GM12878 (cell line): ENCODE results near the gene SMPD1. TPM values are rescaled to one million over a fixed set of nuclear protein-coding genes. Genes with fewer than 3 reads are reported as not detected.

Source experiments
- ATAC-seq: fragments of 200-7000 bp; cut with Tn5 transposase; 3 replicates; pipeline ENCODE4 v1.9.1; 2020; ENCODE audit warnings: mild to moderate bottlenecking, moderate library complexity
- BruUV-seq: library from RNA; stranded (reverse); fragments of 400-500 nt; replicated peaks from 2 replicates; lab custom pipeline; 2021; lab: Mats Ljungman, UMichigan
- CTCF ChIA-PET: fragments of 300-600 bp; sonication (Branson Sonifier 250); formaldehyde crosslinking; extraction: SDS; loops from one replicate; lab custom pipeline; 2021; ENCODE audit warnings: inconsistent platforms; lab: Yijun Ruan, JAX
- POLR2A ChIA-PET: fragments of 350-600 bp; formaldehyde crosslinking; extraction: SDS; loops from one replicate; lab custom pipeline; 2021; ENCODE audit warnings: inconsistent platforms; lab: Charles Lee
- RAD21 ChIA-PET: fragments of 300-600 bp; sonication (Branson Sonifier 250); formaldehyde crosslinking; loops from one replicate; lab custom pipeline; 2023; ENCODE audit warnings: antibody characterized with exemption; ENCODE audit not compliant: unreplicated experiment; lab: Charles Lee
- SMC1A ChIA-PET: fragments of 300-600 bp; sonication (Branson Sonifier 250); formaldehyde crosslinking; loops from one replicate; lab custom pipeline; 2023; ENCODE audit not compliant: unreplicated experiment, uncharacterized antibody; lab: Charles Lee
- DNase-seq: peaks from one replicate; pipeline ENCODE4 v3.0.0-alpha.2; 2011; ENCODE audit warnings: low read depth, low spot score
- FAIRE-seq: peaks from 3 replicates; lab custom pipeline; 2011; peaks lifted over from hg19 to GRCh38; lab: Jason Lieb, UNC
- H2AFZ ChIP-seq: 2 replicates; pipeline ENCODE4 v1.6.0; 2011; ENCODE audit warnings: low read depth, low read length, control low read depth; ENCODE audit not compliant: control insufficient read depth
- H3K27ac ChIP-seq: 2 replicates; pipeline ENCODE4 v1.5.1; 2011; ENCODE audit warnings: control low read depth; ENCODE audit not compliant: control insufficient read depth, insufficient read depth
- H3K27me3 ChIP-seq, 2 experiments: replicated peaks in 1 of 2; 2 replicates each; pipeline versions ENCODE4 v1.6.0 to v1.6.1; 2011; ENCODE audit warnings: low read length in 1 of 2; ENCODE audit not compliant: control insufficient read depth in 2 of 2, insufficient read depth in 2 of 2
- H3K36me3 ChIP-seq, 2 experiments: 2 replicates each; pipeline ENCODE4 v1.5.1; 2011; ENCODE audit warnings: low read length in 1 of 2; ENCODE audit not compliant: control insufficient read depth in 2 of 2, insufficient read depth in 2 of 2
- H3K4me1 ChIP-seq: 2 replicates; pipeline ENCODE4 v1.6.1; 2011; ENCODE audit warnings: mild to moderate bottlenecking, low read length, moderate library complexity, mixed read lengths; ENCODE audit not compliant: control insufficient read depth, insufficient read depth
- H3K4me2 ChIP-seq: 2 replicates; pipeline ENCODE4 v1.6.0; 2011; ENCODE audit warnings: control low read depth; ENCODE audit not compliant: control insufficient read depth, insufficient read depth
- H3K4me3 ChIP-seq: fragments of 200-600 bp; sonication (generic); 2 replicates; pipeline ENCODE4 v1.5.1; 2016
- H3K79me2 ChIP-seq: 2 replicates; pipeline ENCODE4 v1.6.0; 2011; ENCODE audit warnings: low read length; ENCODE audit not compliant: control insufficient read depth, insufficient read depth
- H3K9ac ChIP-seq: 2 replicates; pipeline ENCODE4 v1.8.0; 2011; ENCODE audit warnings: low read length, control low read depth, mixed read lengths; ENCODE audit not compliant: control insufficient read depth, insufficient read depth
- H3K9me3 ChIP-seq: replicated peaks from 3 replicates; pipeline ENCODE4 v1.5.1; 2011; ENCODE audit warnings: mild to moderate bottlenecking, low read length; ENCODE audit not compliant: control insufficient read depth, insufficient read depth
- H4K20me1 ChIP-seq: 2 replicates; pipeline ENCODE4 v1.6.0; 2011; ENCODE audit not compliant: control insufficient read depth, insufficient read depth
- BMI1 ChIP-seq: fragments of 450-650 bp; IDR thresholded peaks from 2 replicates; pipeline ENCODE4 v1.6.1; 2016; ENCODE audit warnings: mild to moderate bottlenecking, moderate library complexity, borderline replicate concordance
- BRCA1 ChIP-seq: IDR thresholded peaks from 2 replicates; pipeline ENCODE4 v1.6.1; 2011; ENCODE audit warnings: low read depth, low read length, improper control_type of control experiment
- FOXM1 ChIP-seq: IDR thresholded peaks from 2 replicates; pipeline ENCODE4 v1.6.1; 2012; ENCODE audit warnings: low read depth, mild to moderate bottlenecking, inconsistent platforms, low read length, moderate library complexity
- KLF5 ChIP-seq: fragments of 450-650 bp; IDR thresholded peaks from 2 replicates; pipeline ENCODE4 v1.6.1; 2014; ENCODE audit warnings: mild to moderate bottlenecking; ENCODE audit not compliant: partially characterized antibody
- MEF2B ChIP-seq: fragments of 450-650 bp; IDR thresholded peaks from 2 replicates; pipeline ENCODE4 v1.6.1; 2018; ENCODE audit warnings: mild to moderate bottlenecking, moderate library complexity; ENCODE audit not compliant: partially characterized antibody, poor library complexity, severe bottlenecking
- NBN ChIP-seq: fragments of 450-650 bp; IDR thresholded peaks from 2 replicates; pipeline ENCODE4 v1.6.1; 2016
- NFIC ChIP-seq: IDR thresholded peaks from 2 replicates; pipeline ENCODE4 v1.6.1; 2012; ENCODE audit warnings: low read depth, mild to moderate bottlenecking, inconsistent platforms, low read length, moderate library complexity
- PAX8 ChIP-seq: fragments of 450-650 bp; IDR thresholded peaks from 2 replicates; pipeline ENCODE4 v1.6.1; 2017; ENCODE audit warnings: mild to moderate bottlenecking, moderate library complexity
- SIX5 ChIP-seq: IDR thresholded peaks from 2 replicates; pipeline ENCODE4 v1.6.1; 2011; ENCODE audit warnings: mild to moderate bottlenecking, low read depth, low read length, moderate library complexity; ENCODE audit not compliant: severe bottlenecking
- SREBF2 ChIP-seq: IDR thresholded peaks from 2 replicates; pipeline ENCODE4 v1.6.1; 2012; ENCODE audit warnings: mild to moderate bottlenecking, low read length
- STAT3 ChIP-seq: IDR thresholded peaks from 2 replicates; pipeline ENCODE4 v1.6.1; 2011; ENCODE audit warnings: low read depth, low read length, improper control_type of control experiment
- ZNF24 ChIP-seq: fragments of 450-650 bp; IDR thresholded peaks from 2 replicates; pipeline ENCODE4 v1.6.1; 2017; ENCODE audit warnings: antibody characterized with exemption, mild to moderate bottlenecking
- WGBS: methylation state at CpG from one replicate; pipeline ENCODE4 v1.1.6; 2016; ENCODE audit warnings: low lambda C conversion rate; ENCODE audit not compliant: insufficient replicate concordance, insufficient coverage; ENCODE audit errors: missing lambda C conversion rate; 5-methylcytosine and 5-hydroxymethylcytosine counted together
- in situ Hi-C: fragments of 300-500 bp; cut with MboI; formaldehyde crosslinking; loops from 9 replicates; pipeline ENCODE4 v1.14.3; 2018; ENCODE audit warnings: mixed read lengths
- intact Hi-C: fragments of 100-400 bp; cut with micrococcal nuclease; formaldehyde crosslinking; loops from one replicate; pipeline ENCODE4 v1.14.2; 2022; ENCODE audit not compliant: unreplicated experiment
- polyA plus RNA-seq, 11 experiments: library from polyadenylated mRNA; depleted of rRNA in 4 of 11; unstranded in 6 of 11; stranded (reverse) in 5 of 11; fragments of >200 nt; fragmentation: Nextera tagmentation in 4 of 11; fragmentation: Illumina TruSeq in 1 of 11; extraction: Ambion mirVana in 4 of 11; extraction: Trizol in 1 of 11; gene quantifications; 1 replicate in 1 of 11; 2 replicates in 10 of 11; pipeline versions ENCODE4 v1.2.1 to v1.2.3, GENCODE V29; 2011 to 2016; ENCODE audit warnings: inconsistent platforms in 2 of 11, missing spikeins in 2 of 11, low read depth in 1 of 11
- total RNA-seq, 4 experiments: library from RNA; depleted of rRNA in 3 of 4; stranded (reverse); fragments of >200 nt in 3 of 4; fragmentation: Illumina TruSeq in 1 of 4; extraction: Trizol in 1 of 4; gene quantifications; 2 replicates each; pipeline versions ENCODE4 v1.2.1 to v1.2.3, GENCODE V29; 2013 to 2021
- TF ChIP-seq, protein P1 (sequence below): fragments of 450-650 bp; formaldehyde crosslinking; IDR thresholded peaks from 2 replicates; pipeline ENCODE4 v1.4.0; 2020; ENCODE audit warnings: mild to moderate bottlenecking, moderate library complexity
- TF ChIP-seq, protein P2 (sequence below): fragments of 450-650 bp; IDR thresholded peaks from 2 replicates; pipeline ENCODE4 v1.6.1; 2018; ENCODE audit warnings: borderline replicate concordance, mild to moderate bottlenecking; ENCODE audit not compliant: partially characterized antibody
- TF ChIP-seq, protein P3 (sequence below): IDR thresholded peaks from 2 replicates; pipeline ENCODE4 v1.6.1; 2011; ENCODE audit warnings: borderline replicate concordance, low read depth, mild to moderate bottlenecking, moderate library complexity, mixed read lengths, low read length; ENCODE audit not compliant: insufficient read depth; ENCODE audit errors: extremely low read length

SMPD1 gene
- total and polyA plus RNA-seq, 10 of the 15 experiments (the other 5 are each of a cell fraction or from before 2014, with no cell fraction given) = 1.4 to 13.7 (median 6.2) TPM

- TF ChIP-seq, protein P1, sequence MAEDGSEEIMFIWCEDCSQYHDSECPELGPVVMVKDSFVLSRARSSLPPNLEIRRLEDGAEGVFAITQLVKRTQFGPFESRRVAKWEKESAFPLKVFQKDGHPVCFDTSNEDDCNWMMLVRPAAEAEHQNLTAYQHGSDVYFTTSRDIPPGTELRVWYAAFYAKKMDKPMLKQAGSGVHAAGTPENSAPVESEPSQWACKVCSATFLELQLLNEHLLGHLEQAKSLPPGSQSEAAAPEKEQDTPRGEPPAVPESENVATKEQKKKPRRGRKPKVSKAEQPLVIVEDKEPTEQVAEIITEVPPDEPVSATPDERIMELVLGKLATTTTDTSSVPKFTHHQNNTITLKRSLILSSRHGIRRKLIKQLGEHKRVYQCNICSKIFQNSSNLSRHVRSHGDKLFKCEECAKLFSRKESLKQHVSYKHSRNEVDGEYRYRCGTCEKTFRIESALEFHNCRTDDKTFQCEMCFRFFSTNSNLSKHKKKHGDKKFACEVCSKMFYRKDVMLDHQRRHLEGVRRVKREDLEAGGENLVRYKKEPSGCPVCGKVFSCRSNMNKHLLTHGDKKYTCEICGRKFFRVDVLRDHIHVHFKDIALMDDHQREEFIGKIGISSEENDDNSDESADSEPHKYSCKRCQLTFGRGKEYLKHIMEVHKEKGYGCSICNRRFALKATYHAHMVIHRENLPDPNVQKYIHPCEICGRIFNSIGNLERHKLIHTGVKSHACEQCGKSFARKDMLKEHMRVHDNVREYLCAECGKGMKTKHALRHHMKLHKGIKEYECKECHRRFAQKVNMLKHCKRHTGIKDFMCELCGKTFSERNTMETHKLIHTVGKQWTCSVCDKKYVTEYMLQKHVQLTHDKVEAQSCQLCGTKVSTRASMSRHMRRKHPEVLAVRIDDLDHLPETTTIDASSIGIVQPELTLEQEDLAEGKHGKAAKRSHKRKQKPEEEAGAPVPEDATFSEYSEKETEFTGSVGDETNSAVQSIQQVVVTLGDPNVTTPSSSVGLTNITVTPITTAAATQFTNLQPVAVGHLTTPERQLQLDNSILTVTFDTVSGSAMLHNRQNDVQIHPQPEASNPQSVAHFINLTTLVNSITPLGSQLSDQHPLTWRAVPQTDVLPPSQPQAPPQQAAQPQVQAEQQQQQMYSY (CRISPR knock-in tag) = no peak
- TF ChIP-seq, protein P2, sequence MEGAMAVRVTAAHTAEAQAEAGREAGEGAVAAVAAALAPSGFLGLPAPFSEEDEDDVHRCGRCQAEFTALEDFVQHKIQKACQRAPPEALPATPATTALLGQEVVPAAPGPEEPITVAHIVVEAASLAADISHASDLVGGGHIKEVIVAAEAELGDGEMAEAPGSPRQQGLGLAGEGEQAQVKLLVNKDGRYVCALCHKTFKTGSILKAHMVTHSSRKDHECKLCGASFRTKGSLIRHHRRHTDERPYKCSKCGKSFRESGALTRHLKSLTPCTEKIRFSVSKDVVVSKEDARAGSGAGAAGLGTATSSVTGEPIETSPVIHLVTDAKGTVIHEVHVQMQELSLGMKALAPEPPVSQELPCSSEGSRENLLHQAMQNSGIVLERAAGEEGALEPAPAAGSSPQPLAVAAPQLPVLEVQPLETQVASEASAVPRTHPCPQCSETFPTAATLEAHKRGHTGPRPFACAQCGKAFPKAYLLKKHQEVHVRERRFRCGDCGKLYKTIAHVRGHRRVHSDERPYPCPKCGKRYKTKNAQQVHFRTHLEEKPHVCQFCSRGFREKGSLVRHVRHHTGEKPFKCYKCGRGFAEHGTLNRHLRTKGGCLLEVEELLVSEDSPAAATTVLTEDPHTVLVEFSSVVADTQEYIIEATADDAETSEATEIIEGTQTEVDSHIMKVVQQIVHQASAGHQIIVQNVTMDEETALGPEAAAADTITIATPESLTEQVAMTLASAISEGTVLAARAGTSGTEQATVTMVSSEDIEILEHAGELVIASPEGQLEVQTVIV = no peak
- no peak for TF ChIP-seq SREBF2
- TF ChIP-seq NFIC = no peak
These were observed 37.2 kb downstream of the SMPD1 start (continued) for GRCh38 chr11:6427516-6427915.

DNA sequence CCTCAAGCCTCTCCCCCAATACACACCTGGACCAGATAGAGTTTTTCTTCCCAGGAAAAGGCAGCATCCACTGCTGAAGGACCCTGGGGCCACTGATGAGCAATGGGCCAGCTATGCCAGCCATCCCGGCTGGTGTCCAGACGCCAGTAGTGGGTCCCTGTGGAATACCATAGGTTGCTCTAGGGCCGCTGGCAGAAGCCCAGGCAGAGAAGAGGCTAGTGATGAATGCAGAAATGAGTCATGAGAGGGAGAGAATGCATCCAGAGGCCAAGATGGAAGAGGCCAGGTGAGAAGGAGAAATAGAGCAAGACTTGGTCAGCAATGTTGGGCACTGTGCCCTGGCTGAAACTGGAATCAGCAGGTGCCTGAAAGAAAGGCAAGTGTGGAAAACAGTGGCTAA lies 41.6 kb downstream of the SMPD1 start:
- no peak for FAIRE-seq
- no peak overlapping the region for H3K4me2 ChIP-seq
- CTCF ChIA-PET = interaction anchor here (2.2 kb wide), 1 partner anchor 12 kb away, joined by 10 read pairs; no protein-coding TSS in a partner anchor
- DNase-seq = no peak
- intact Hi-C loops = no loop called here
- no peak overlapping the region for H3K9ac ChIP-seq
- no peaks in the 10 kb centered on the region for H3K79me2 ChIP-seq
- no peaks in the 10 kb centered on the region for H4K20me1 ChIP-seq
- SMC1A ChIA-PET = no interaction called here
- no peak overlapping the region for H3K4me3 ChIP-seq
- H3K36me3 ChIP-seq = no peaks in the 10 kb centered on the region
- H2AFZ ChIP-seq = no peak overlapping the region
- BruUV-seq = no TSS peak
- no peaks in the 10 kb centered on the region for H3K27me3 ChIP-seq
- no peak for ATAC-seq
- 85% methylated on average over 3 of the region's 3 CpGs for WGBS
- no peak overlapping the region for H3K27ac ChIP-seq
- in situ Hi-C loops = no loop called here
- RAD21 ChIA-PET = no interaction called here
- POLR2A ChIA-PET = no interaction called here
- peaks cover 13% of the 10 kb centered on the region for H3K4me1 ChIP-seq
- no peaks in the 10 kb centered on the region for H3K9me3 ChIP-seq
- TF ChIP-seq BRCA1 (no peak), ZNF24 (no peak), MEF2B (no peak), FOXM1 (no peak), KLF5 (no peak), SIX5 (no peak), STAT3 (no peak), NBN (no peak), BMI1 (no peak), PAX8 (no peak)
- TF ChIP-seq, protein P3, sequence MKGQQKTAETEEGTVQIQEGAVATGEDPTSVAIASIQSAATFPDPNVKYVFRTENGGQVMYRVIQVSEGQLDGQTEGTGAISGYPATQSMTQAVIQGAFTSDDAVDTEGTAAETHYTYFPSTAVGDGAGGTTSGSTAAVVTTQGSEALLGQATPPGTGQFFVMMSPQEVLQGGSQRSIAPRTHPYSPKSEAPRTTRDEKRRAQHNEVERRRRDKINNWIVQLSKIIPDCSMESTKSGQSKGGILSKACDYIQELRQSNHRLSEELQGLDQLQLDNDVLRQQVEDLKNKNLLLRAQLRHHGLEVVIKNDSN = no peak
